AG08395 (cell line): Measurements from ENCODE around the gene NDUFAF4.
A peak's percentile ranks its signal among the peaks of the same experiment; 100 is the strongest.

Experiments
- DNase-seq: peaks from one replicate; pipeline ENCODE4 v3.0.0; 2012; ENCODE audit warnings: mixed read lengths, low spot score

NDUFAF4 gene

DNA sequence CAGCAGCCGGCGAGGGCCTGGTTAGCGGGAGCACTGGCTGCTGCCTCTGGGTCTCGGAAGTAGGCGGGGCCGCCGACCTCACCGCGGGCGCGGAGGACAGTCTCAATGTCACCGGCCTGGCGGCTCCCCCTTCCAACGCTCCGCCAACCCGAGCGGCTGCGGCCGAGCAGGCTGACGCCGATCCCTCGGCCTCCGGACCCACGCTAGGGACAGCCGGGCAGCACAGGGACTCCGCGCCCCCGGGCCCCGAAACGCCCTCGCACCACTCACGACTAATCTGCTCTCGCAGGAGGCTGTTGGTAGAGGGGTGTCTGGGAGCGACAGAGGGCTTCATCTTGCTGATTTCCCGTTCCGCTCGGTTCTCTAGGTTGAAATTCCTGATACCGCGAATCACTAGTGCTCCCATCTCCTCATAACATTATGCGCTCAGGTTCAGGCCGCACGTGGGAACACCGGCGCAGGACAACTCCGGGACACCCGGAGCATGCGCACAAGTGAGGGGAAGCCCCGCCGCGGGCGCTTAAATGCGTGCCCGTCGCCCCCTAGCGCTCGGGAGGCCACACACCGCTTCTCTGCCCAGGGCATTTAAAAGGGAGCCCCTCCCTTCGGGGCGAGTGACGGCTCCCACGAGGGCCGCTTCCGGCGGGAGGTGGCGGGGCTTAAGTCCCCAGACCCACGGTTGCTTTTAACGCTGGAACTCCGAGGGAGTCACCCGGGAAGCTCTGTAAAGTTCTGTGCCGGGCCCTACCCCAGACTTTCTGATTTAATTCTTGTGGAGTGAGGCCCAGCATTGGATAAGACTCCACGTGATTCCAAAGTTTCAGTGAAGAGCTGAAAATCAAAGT lies at the start of gene NDUFAF4:
Gene NDUFAF4, minus strand, starts transcription at position 496 of the 845 bp plus-strand sequence. Its CDS starts 90 bp downstream, at position 406.
- DNase-seq: peak; percentile 98

- DNase-seq: no peak
Observed at GRCh38 chr6:96947055-96947454, 49.4 kb upstream of the NDUFAF4 start.

DNA sequence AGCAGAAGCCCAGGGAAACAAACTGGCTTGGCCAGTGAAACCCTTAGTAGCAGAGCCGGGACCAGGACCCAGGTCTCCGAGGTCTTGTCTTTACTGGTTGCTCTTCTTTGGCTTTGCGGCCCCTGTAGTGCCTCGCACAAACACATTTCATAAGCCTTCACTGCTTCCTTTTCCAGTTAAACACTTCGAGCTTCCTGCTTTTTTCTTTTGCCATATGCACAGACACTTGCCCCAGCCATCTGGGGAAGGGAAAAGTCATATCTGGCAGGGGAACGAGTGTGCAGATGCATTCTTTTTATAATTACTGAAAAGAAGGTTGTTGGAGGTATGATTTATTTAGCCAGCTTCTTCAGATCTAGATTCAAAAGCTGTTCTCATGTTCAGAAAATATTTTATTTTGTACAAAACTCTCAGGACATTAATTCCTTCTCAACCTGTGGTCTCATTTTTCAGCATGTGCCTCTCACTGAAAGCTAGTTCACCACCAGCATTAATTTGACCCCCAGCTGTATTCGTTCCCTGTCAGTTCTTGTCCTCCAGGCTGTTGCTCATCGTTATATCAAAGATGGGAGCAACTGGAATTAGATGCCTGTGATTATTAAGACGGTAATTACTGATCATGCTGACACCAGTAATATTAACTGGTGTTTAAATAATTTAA lies 46.0 kb upstream of the NDUFAF4 start:
- no peak for DNase-seq

DNA sequence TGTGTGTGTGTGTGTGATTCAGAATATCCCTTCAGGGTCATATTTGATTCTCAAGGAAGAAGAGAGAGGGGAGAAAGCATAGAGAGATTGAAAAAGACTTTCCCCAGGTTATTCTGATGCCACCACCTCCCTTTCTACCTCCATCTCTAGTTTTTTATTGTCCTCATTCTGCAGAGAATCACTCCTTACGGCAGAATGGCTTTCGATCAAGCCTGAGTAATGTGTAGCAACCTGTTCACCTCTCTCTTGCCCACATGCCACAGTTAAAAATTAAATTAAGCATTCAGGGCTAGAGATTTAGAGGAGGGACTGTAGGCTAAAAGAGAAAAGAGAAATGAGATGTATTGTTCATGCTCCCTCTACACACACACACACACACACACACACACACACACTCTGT lies 45.0 kb upstream of the NDUFAF4 start:
- DNase-seq: no peak

DNA sequence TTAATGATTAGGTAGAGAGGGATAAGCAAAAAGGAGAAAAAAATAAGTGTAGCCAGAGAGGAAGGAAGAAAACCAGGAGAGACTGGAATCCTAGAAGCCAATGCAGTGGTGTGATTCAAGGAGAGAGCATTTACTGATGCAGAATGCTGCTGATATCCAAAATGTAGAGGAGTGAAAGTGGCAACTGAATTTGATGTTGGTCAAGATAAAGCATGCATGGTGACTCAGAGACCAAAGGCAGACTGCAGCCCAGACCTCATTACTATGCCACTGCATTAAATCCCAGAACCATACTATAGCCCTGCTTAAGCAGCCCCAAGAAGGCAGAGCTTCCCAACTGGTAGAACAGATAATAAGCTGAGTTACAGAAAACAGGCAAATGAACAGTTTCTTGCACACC lies 42.6 kb upstream of the NDUFAF4 start:
- DNase-seq: no peak

- DNase-seq: peak; percentile 19
Observed at GRCh38 chr6:96939007-96939805, 41.5 kb upstream of the NDUFAF4 start.

- no peak for DNase-seq
Observed at GRCh38 chr6:96934087-96934486, 36.4 kb upstream of the NDUFAF4 start.

DNA sequence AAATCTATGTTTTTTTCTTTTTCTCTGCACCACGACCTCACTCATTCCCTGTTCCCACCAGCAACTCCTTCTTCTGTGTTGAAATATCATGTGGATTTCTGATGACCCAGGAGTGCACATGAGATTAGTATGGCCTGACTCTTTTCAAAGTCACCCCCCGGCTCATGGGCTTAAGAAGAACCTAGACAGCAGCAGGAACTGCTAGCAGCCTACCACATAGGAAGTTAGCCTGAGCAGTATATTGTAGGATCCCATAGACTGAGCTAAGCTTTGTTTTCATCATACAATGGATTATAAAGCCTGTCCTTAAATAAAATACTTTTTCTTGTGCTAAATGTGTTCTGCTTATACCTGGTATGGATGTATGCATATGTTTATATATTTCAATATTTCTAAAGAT lies 33.5 kb upstream of the NDUFAF4 start:
- DNase-seq: no peak

DNA sequence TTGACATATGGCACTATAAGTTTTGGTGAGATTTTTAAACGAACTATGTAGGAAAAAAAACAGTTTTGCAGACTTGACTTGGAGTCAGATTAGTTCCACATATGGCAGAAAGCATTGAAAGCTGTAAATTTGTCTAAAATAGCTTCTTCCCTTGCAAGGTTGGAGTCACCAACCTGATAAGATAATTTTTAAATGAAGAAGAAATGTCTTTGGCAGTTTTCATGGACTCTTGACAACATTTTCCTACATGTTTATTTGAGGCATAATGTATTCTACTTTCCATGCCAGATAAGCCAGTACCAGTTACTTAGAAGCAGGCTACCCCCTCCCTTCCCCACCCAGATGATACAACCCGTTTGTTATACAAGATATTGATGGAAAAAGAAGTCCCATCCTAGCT lies 32.0 kb upstream of the NDUFAF4 start:
- no peak for DNase-seq

- no peak for DNase-seq
Observed at GRCh38 chr6:96927660-96928059, 30.0 kb upstream of the NDUFAF4 start.

- no peak for DNase-seq
Observed at GRCh38 chr6:96926425-96926824, 28.7 kb upstream of the NDUFAF4 start.

DNA sequence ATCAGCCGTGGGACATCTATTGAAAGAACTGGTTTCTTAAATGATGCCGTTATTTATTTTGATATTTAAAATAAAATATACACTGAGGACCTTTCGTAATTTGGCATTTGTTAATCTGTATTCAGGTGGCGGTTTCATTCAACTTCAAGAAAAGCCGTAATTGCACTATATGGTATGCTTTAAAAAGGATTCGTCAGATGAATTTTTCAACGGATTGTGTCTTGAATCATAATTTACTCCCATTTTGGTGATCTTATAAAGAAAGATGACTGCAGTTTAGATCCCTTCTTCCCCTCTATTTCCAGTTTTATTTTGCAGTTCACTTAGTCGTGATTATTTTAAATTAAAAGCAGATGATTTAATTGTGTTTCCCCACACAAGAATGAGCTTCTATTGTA lies 27.6 kb upstream of the NDUFAF4 start:
- DNase-seq: no peak

- no peak for DNase-seq
Observed at GRCh38 chr6:96923871-96924493, 26.3 kb upstream of the NDUFAF4 start.

GRCh38 chr6:96923400-96923799 lies 25.7 kb upstream of the NDUFAF4 start:
- no peak for DNase-seq

GRCh38 chr6:96917098-96917497 lies 19.4 kb upstream of the NDUFAF4 start:
- DNase-seq: no peak

GRCh38 chr6:96913621-96914020 lies 15.9 kb upstream of the NDUFAF4 start:
- no peak for DNase-seq

DNA sequence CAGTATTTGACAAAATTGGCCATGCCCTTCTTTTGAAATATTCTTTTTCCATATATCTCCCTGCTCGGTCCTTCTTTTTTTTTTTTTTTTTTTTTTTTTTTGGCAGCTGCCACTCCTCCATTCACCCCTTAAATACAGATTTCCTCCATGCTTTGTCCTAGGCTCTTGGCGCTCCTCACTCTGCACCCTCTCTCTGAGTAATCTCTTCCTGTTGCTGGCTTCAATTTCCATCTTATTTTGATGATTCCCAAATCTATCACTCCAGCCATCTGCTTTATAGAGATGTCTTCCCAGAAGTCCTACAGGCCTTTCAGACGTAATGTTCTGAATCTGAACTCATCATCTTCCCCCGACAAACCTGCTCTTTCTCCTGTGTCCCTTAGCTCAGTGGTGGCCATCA lies 14.1 kb upstream of the NDUFAF4 start:
- no peak for DNase-seq

DNA sequence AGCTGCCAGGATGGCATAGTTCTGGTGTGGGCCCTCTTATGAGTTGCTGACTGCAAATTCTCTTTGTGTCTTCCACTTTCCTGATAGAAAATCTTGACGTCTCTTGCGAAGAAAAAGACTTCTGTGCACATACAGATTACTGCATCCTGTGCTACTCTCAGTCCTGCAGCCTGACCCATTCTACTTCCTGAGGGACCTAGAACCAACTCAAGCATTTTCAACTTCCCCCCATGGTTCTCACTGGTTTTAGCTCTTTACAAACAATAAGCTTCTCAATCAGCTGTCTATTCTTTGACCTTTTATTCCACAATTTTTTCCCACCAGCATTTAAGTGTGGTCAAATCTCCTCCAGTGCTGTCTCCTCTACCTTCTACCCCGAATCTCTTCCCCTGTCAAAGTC lies 13.5 kb upstream of the NDUFAF4 start:
- no peak for DNase-seq

DNA sequence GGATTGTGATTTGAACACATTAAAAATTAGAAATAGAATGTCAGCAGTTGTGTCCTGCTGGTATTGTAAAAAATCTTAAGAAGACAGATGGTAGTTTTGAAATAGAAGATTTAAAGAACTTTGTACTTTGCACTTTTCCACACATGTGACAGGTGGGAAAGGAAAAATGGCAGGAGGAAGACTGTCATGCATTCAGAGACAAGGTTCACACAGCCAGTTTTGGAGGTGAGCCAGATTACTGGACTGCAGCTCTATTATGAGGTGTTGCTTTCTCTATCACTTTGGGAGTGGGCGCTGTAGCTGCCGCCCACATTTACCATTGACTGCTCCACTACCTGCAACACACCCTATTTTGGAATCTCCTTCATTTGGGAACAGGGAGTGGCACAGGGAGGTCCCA lies 12.1 kb upstream of the NDUFAF4 start:
- no peak for DNase-seq

GRCh38 chr6:96907498-96907897 lies 9.8 kb upstream of the NDUFAF4 start:
- DNase-seq: no peak

- DNase-seq: no peak
Observed at GRCh38 chr6:96900873-96901272, 3.2 kb upstream of the NDUFAF4 start.

DNA sequence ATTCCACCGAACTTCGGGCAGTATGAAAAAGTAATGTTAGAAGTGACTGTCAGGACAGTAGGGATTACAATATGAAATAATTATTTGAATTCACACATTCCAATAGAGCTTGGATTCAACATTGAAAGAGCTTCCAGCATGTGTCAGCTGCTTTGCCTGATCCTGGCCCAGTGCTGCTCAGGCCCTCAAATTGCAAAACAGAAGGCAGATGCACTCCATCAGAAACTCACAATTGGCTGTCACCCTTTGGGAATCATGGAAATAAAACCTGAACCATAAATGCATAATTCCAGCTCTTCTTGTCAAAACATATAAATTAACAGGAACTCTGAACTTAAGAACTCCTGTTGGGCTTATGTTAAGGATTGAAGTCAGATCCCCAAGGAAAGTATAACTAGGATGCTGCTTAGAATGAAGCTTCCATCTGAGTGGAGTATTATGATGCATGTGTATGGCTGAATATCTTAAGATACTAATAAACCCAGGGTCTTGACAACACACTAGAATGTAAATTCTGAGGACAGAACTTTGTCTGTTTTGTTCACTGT lies 1.8 kb upstream of the NDUFAF4 start:
- no peak for DNase-seq
